Caco-2 (cell line): Measurements from ENCODE around the gene UPB1. TPM values are rescaled to one million over a fixed set of nuclear protein-coding genes. Genes with fewer than 3 reads are reported as not detected.
A peak's percentile ranks its signal among the peaks of the same experiment; 100 is the strongest.

Experiments used
- BruUV-seq: library from RNA; stranded (reverse); fragments of 400-500 nt; replicated peaks from 2 replicates; lab custom pipeline; 2021; lab: Mats Ljungman, UMichigan
- CTCF ChIA-PET: fragments of 300-600 bp; sonication (Branson Sonifier 250); formaldehyde crosslinking; loops from one replicate; lab custom pipeline; 2022; ENCODE audit warnings: antibody characterized with exemption; lab: Charles Lee
- POLR2A ChIA-PET: fragments of 300-600 bp; sonication (Branson Sonifier 250); formaldehyde crosslinking; loops from one replicate; lab custom pipeline; 2022; ENCODE audit warnings: antibody characterized with exemption; lab: Charles Lee
- DNase-seq, 2 experiments: peaks; one replicate each; pipeline versions ENCODE4 v3.0.0 to v3.0.0-alpha.2; 2020 to 2022
- H3K27me3 ChIP-seq: replicated peaks from 2 replicates; pipeline ENCODE4 v1.6.0; 2011; ENCODE audit warnings: low read length; ENCODE audit not compliant: control insufficient read depth, insufficient read depth
- H3K36me3 ChIP-seq: 2 replicates; pipeline ENCODE4 v1.5.1; 2011; ENCODE audit warnings: low read length; ENCODE audit not compliant: control insufficient read depth, insufficient read depth
- H3K4me1 ChIP-seq: fragments of 250-450 bp; sonication (Bioruptor Pico); 2 replicates; pipeline ENCODE4 v1.5.1; 2020; ENCODE audit warnings: mild to moderate bottlenecking
- H3K4me3 ChIP-seq: 2 replicates; pipeline ENCODE4 v1.5.1; 2011; ENCODE audit warnings: low read depth, mild to moderate bottlenecking, control low read depth, low read length
- H3K9me3 ChIP-seq: fragments of 250-450 bp; sonication (Bioruptor Pico); 2 replicates; pipeline ENCODE4 v1.5.1; 2020; ENCODE audit warnings: mild to moderate bottlenecking, moderate library complexity
- H3K27ac Mint-ChIP-seq: one replicate; pipeline ENCODE4 v1.8.0; 2022; ENCODE audit warnings: mixed read lengths; ENCODE audit not compliant: unreplicated experiment
- H3K27me3 Mint-ChIP-seq: one replicate; pipeline ENCODE4 v1.8.0; 2022; ENCODE audit warnings: mixed read lengths; ENCODE audit not compliant: insufficient read depth, unreplicated experiment
- H3K36me3 Mint-ChIP-seq: one replicate; pipeline ENCODE4 v1.8.0; 2022; ENCODE audit warnings: mild to moderate bottlenecking, mixed read lengths; ENCODE audit not compliant: insufficient read depth, unreplicated experiment
- H3K4me1 Mint-ChIP-seq: one replicate; pipeline ENCODE4 v1.8.0; 2022; ENCODE audit warnings: low read depth, mixed read lengths; ENCODE audit not compliant: unreplicated experiment
- H3K4me3 Mint-ChIP-seq: one replicate; pipeline ENCODE4 v1.8.0; 2022; ENCODE audit warnings: mild to moderate bottlenecking, moderate library complexity, mixed read lengths; ENCODE audit not compliant: unreplicated experiment
- H3K9me3 Mint-ChIP-seq: one replicate; pipeline ENCODE4 v1.8.0; 2022; ENCODE audit warnings: mixed read lengths; ENCODE audit not compliant: unreplicated experiment
- CTCF ChIP-seq, 2 experiments: fragments of 200-600 bp in 1 of 2; IDR thresholded peaks; 1 replicate in 1 of 2; 2 replicates in 1 of 2; pipeline versions ENCODE4 v1.5.1 to v1.8.0; 2011 to 2022; ENCODE audit warnings: antibody characterized with exemption in 1 of 2, control low read depth in 1 of 2, inconsistent platforms in 1 of 2, low read depth in 1 of 2, low read length in 1 of 2, mild to moderate bottlenecking in 1 of 2, moderate library complexity in 1 of 2; ENCODE audit not compliant: insufficient read depth in 1 of 2, severe bottlenecking in 1 of 2, unreplicated experiment in 1 of 2
- intact Hi-C: fragments of 100-400 bp; cut with micrococcal nuclease; formaldehyde crosslinking; loops from one replicate; pipeline ENCODE4 v1.10.0; 2022; ENCODE audit not compliant: unreplicated experiment
- total RNA-seq: library from RNA; stranded (reverse); gene quantifications from 2 replicates; pipeline ENCODE4 v1.2.3, GENCODE V29; 2022

Gene UPB1
- total RNA-seq, 1 experiment from 2014 or later = 6.7 TPM

GRCh38 chr22:24465566-24465965 lies 29.6 kb upstream of the UPB1 start:
- Histone ChIP-seq H3K4me1 (peaks cover 39% of the 10 kb centered on the region), H3K36me3 (no peaks in the 10 kb centered on the region), H3K4me3 (no peak overlapping the region), H3K27me3 (no peaks in the 10 kb centered on the region), H3K9me3 (no peaks in the 10 kb centered on the region)
- H3K4me3 Mint-ChIP-seq = peak overlapping the region; percentile 45
- no TSS peak for BruUV-seq
- H3K9me3 Mint-ChIP-seq = no peaks in the 10 kb centered on the region
- peak; percentile 67 to 72 for DNase-seq
- peaks cover 53% of the 10 kb centered on the region for H3K36me3 Mint-ChIP-seq
- H3K27me3 Mint-ChIP-seq = no peaks in the 10 kb centered on the region
- intact Hi-C loops = no loop called here
- H3K4me1 Mint-ChIP-seq = peaks cover 20% of the 10 kb centered on the region
- CTCF ChIA-PET = interaction anchor here (0.7 kb wide), 1 partner anchor 21 kb away, joined by 4 read pairs; no protein-coding TSS in a partner anchor
- peak overlapping the region; percentile 98 for H3K27ac Mint-ChIP-seq
- no peak for TF ChIP-seq CTCF (IDR thresholded peaks at IDR 0.05; ENCODE audit: insufficient read depth in 1 of 2, low read depth in 1 of 2, low read length in 1 of 2, severe bottlenecking in 1 of 2, unreplicated experiment in 1 of 2)
- POLR2A ChIA-PET = no interaction called here

- no peak for DNase-seq
- Mint-ChIP-seq H3K36me3 (peaks cover 49% of the 10 kb centered on the region), H3K27ac (peak overlapping the region; percentile 98), H3K4me1 (peaks cover 20% of the 10 kb centered on the region), H3K4me3 (peak overlapping the region; percentile 45), H3K27me3 (no peaks in the 10 kb centered on the region), H3K9me3 (no peaks in the 10 kb centered on the region)
- CTCF ChIA-PET = interaction anchor here (0.7 kb wide), 1 partner anchor 20 kb away, joined by 4 read pairs; no protein-coding TSS in a partner anchor
- Histone ChIP-seq H3K36me3 (no peaks in the 10 kb centered on the region), H3K4me1 (peaks cover 39% of the 10 kb centered on the region), H3K4me3 (no peak overlapping the region), H3K27me3 (no peaks in the 10 kb centered on the region), H3K9me3 (no peaks in the 10 kb centered on the region)
- TSS peak; percentile 41 for BruUV-seq
- POLR2A ChIA-PET = no interaction called here
- intact Hi-C loops = no loop called here
- no peak for TF ChIP-seq CTCF (IDR thresholded peaks at IDR 0.05; ENCODE audit: insufficient read depth in 1 of 2, low read depth in 1 of 2, low read length in 1 of 2, severe bottlenecking in 1 of 2, unreplicated experiment in 1 of 2)
Observed at GRCh38 chr22:24465975-24466374, 29.2 kb upstream of the UPB1 start.

GRCh38 chr22:24466716-24467328 lies 28.3 kb upstream of the UPB1 start:
- Mint-ChIP-seq H3K27me3 (no peaks in the 10 kb centered on the region), H3K4me1 (peaks cover 20% of the 10 kb centered on the region), H3K36me3 (peaks cover 47% of the 10 kb centered on the region), H3K4me3 (no peak overlapping the region), H3K27ac (peak overlapping the region; percentile 98), H3K9me3 (no peaks in the 10 kb centered on the region)
- Histone ChIP-seq H3K4me1 (peaks cover 39% of the 10 kb centered on the region), H3K9me3 (no peaks in the 10 kb centered on the region), H3K27me3 (no peaks in the 10 kb centered on the region), H3K4me3 (no peak overlapping the region), H3K36me3 (peaks cover 2% of the 10 kb centered on the region; the same call in 1 of the 2 replicates)
- BruUV-seq = no TSS peak
- TF ChIP-seq CTCF (IDR thresholded peaks at IDR 0.05; ENCODE audit: insufficient read depth in 1 of 2, low read depth in 1 of 2, low read length in 1 of 2, severe bottlenecking in 1 of 2, unreplicated experiment in 1 of 2) = no peak
- POLR2A ChIA-PET = no interaction called here
- DNase-seq = no peak
- CTCF ChIA-PET = no interaction called here
- intact Hi-C loops = no loop called here
